ENCODE results near the gene C16orf46.

The C16orf46 gene

GRCh38 chr16:81095953-81096714 lies 19.1 kb upstream of the C16orf46 start, which contains the start of gene GCSH:
Gene GCSH, minus strand, starts transcription at chr16:81096395. Its CDS starts 117 bp downstream, at chr16:81096278.
- TF ChIP-seq GATA3 (IDR thresholded peaks at IDR 0.05; ENCODE audit: low read depth, low read length), result no peak
- TF ChIP-seq GATA2 (IDR thresholded peaks at IDR 0.05; ENCODE audit: low read depth, low read length), result no peak

- TF ChIP-seq GATA2 (IDR thresholded peaks at IDR 0.05; ENCODE audit: low read depth, low read length) (no peak), GATA3 (IDR thresholded peaks at IDR 0.05; ENCODE audit: low read depth, low read length) (no peak)
These were observed 18.6 kb upstream of the C16orf46 start for GRCh38 chr16:81095653-81095952.

GRCh38 chr16:81094771-81095251 lies 17.8 kb upstream of the C16orf46 start:
- TF ChIP-seq GATA2 (IDR thresholded peaks at IDR 0.05; ENCODE audit: low read depth, low read length), result no peak
- TF ChIP-seq GATA3 (IDR thresholded peaks at IDR 0.05; ENCODE audit: low read depth, low read length), result no peak

GRCh38 chr16:81088836-81089235 lies 11.8 kb upstream of the C16orf46 start:
- TF ChIP-seq GATA3 (IDR thresholded peaks at IDR 0.05; ENCODE audit: low read depth, low read length) (no peak), GATA2 (IDR thresholded peaks at IDR 0.05; ENCODE audit: low read depth, low read length) (no peak)

GRCh38 chr16:81081014-81081413 lies 4.0 kb upstream of the C16orf46 start:
- TF ChIP-seq GATA3 (IDR thresholded peaks at IDR 0.05; ENCODE audit: low read depth, low read length) (no peak), GATA2 (IDR thresholded peaks at IDR 0.05; ENCODE audit: low read depth, low read length) (no peak)

- no peak for TF ChIP-seq GATA3 (IDR thresholded peaks at IDR 0.05; ENCODE audit: low read depth, low read length)
- TF ChIP-seq GATA2 (IDR thresholded peaks at IDR 0.05; ENCODE audit: low read depth, low read length), result no peak
These were observed 3.2 kb upstream of the C16orf46 start for GRCh38 chr16:81080233-81080632.

GRCh38 chr16:81076566-81077075 lies 417 bp downstream of the C16orf46 start:
- TF ChIP-seq GATA2 (IDR thresholded peaks at IDR 0.05; ENCODE audit: low read depth, low read length) (no peak), GATA3 (IDR thresholded peaks at IDR 0.05; ENCODE audit: low read depth, low read length) (no peak)

GRCh38 chr16:81073560-81074330 lies 3.3 kb downstream of the C16orf46 start:
- no peak for TF ChIP-seq GATA3 (IDR thresholded peaks at IDR 0.05; ENCODE audit: low read depth, low read length)
- no peak for TF ChIP-seq GATA2 (IDR thresholded peaks at IDR 0.05; ENCODE audit: low read depth, low read length)

GRCh38 chr16:81071805-81072204 lies 5.2 kb downstream of the C16orf46 start:
- TF ChIP-seq GATA3 (IDR thresholded peaks at IDR 0.05; ENCODE audit: low read depth, low read length) (no peak), GATA2 (IDR thresholded peaks at IDR 0.05; ENCODE audit: low read depth, low read length) (no peak)

GRCh38 chr16:81070979-81071378 lies 6.1 kb downstream of the C16orf46 start:
- TF ChIP-seq GATA2 (IDR thresholded peaks at IDR 0.05; ENCODE audit: low read depth, low read length) (no peak), GATA3 (IDR thresholded peaks at IDR 0.05; ENCODE audit: low read depth, low read length) (no peak)

- TF ChIP-seq GATA3 (IDR thresholded peaks at IDR 0.05; ENCODE audit: low read depth, low read length) (no peak), GATA2 (IDR thresholded peaks at IDR 0.05; ENCODE audit: low read depth, low read length) (no peak)
These were observed 8.0 kb downstream of the C16orf46 start for GRCh38 chr16:81069063-81069462.

- TF ChIP-seq GATA3 (IDR thresholded peaks at IDR 0.05; ENCODE audit: low read depth, low read length) (no peak), GATA2 (IDR thresholded peaks at IDR 0.05; ENCODE audit: low read depth, low read length) (no peak)
These were observed 9.9 kb downstream of the C16orf46 start for GRCh38 chr16:81067166-81067565.

- TF ChIP-seq GATA3 (IDR thresholded peaks at IDR 0.05; ENCODE audit: low read depth, low read length) (no peak), GATA2 (IDR thresholded peaks at IDR 0.05; ENCODE audit: low read depth, low read length) (no peak)
These were observed 10.4 kb downstream of the C16orf46 start for GRCh38 chr16:81066681-81067080.

GRCh38 chr16:81061871-81062608 lies 15.0 kb downstream of the C16orf46 start:
- TF ChIP-seq GATA3 (IDR thresholded peaks at IDR 0.05; ENCODE audit: low read depth, low read length), result no peak
- TF ChIP-seq GATA2 (IDR thresholded peaks at IDR 0.05; ENCODE audit: low read depth, low read length), result no peak
